Neural cell (in vitro differentiated cells): Measurements from ENCODE around the gene ZNF554. TPM values are rescaled to one million over a fixed set of nuclear protein-coding genes. Genes with fewer than 3 reads are reported as not detected.

Experiments used
- H2AFZ ChIP-seq: fragments of 200-600, 300-800 bp; sonication (generic), shearing (Covaris generic); 2 replicates; pipeline ENCODE4 v1.6.0; 2014; ENCODE audit warnings: low read depth, mild to moderate bottlenecking, antibody characterized with exemption, low read length, moderate library complexity
- H3F3A ChIP-seq: fragments of 200-600 bp; shearing (Covaris generic); 2 replicates; pipeline ENCODE4 v1.6.1; 2016; ENCODE audit warnings: mild to moderate bottlenecking, moderate library complexity, mixed read lengths, antibody characterized with exemption, low read length; ENCODE audit not compliant: insufficient read depth, poor library complexity, severe bottlenecking
- H3K27ac ChIP-seq: fragments of 200-600, 300-800 bp; sonication (generic), shearing (Covaris generic); 2 replicates; pipeline ENCODE4 v1.5.1; 2014; ENCODE audit warnings: mild to moderate bottlenecking, low read length, moderate library complexity
- H3K27me3 ChIP-seq: fragments of 300-800, 200-600 bp; sonication (generic), shearing (Covaris generic); 2 replicates; pipeline ENCODE4 v1.6.0; 2014; ENCODE audit warnings: mild to moderate bottlenecking, low read depth, low read length, moderate library complexity; ENCODE audit not compliant: insufficient read depth
- H3K36me3 ChIP-seq: fragments of 300-800, 200-600 bp; sonication (generic), shearing (Covaris generic); 2 replicates; pipeline ENCODE4 v1.5.1; 2014; ENCODE audit warnings: mild to moderate bottlenecking, antibody characterized with exemption, low read length, moderate library complexity; ENCODE audit not compliant: insufficient read depth
- H3K4me2 ChIP-seq: fragments of 300-800, 200-600 bp; sonication (generic), shearing (Covaris generic); 2 replicates; pipeline ENCODE4 v1.6.0; 2014; ENCODE audit warnings: mild to moderate bottlenecking, low read length
- H3K4me3 ChIP-seq: fragments of 300-800, 200-600 bp; sonication (generic), shearing (Covaris generic); 2 replicates; pipeline ENCODE4 v1.5.1; 2014; ENCODE audit warnings: mild to moderate bottlenecking, low read length, moderate library complexity
- H3K79me2 ChIP-seq: fragments of 200-600 bp; shearing (Covaris generic); replicated peaks from 2 replicates; pipeline ENCODE4 v1.6.0; 2014; ENCODE audit warnings: mild to moderate bottlenecking, low read length, moderate library complexity; ENCODE audit not compliant: insufficient read depth
- H3K9ac ChIP-seq: fragments of 300-800, 200-600 bp; sonication (generic), shearing (Covaris generic); 2 replicates; pipeline ENCODE4 v1.6.1; 2016; ENCODE audit warnings: mild to moderate bottlenecking, low read length, mixed read lengths
- H3K9me2 ChIP-seq: fragments of 200-600 bp; shearing (Covaris generic); 2 replicates; pipeline ENCODE4 v1.6.1; 2016; ENCODE audit warnings: mild to moderate bottlenecking, low read length, mixed read lengths; ENCODE audit not compliant: insufficient read depth
- H3K9me3 ChIP-seq: fragments of 200-600, 300-800 bp; sonication (generic), shearing (Covaris generic); 2 replicates; pipeline ENCODE4 v1.6.1; 2016; ENCODE audit warnings: mild to moderate bottlenecking, mixed run types, low read length, moderate library complexity, mixed read lengths
- H4K20me1 ChIP-seq: fragments of 200-600 bp; shearing (Covaris generic); 2 replicates; pipeline ENCODE4 v1.6.1; 2016; ENCODE audit warnings: mild to moderate bottlenecking, mixed run types; ENCODE audit not compliant: insufficient read depth
- EP300 ChIP-seq: fragments of 450-650 bp; conservative IDR thresholded peaks from 2 replicates; pipeline ENCODE4 v1.6.1; 2014; ENCODE audit warnings: antibody characterized with exemption, mild to moderate bottlenecking, moderate library complexity; ENCODE audit not compliant: poor library complexity, severe bottlenecking
- EZH2 ChIP-seq: fragments of 200-600, 300-800 bp; shearing (Covaris generic), sonication (generic); IDR thresholded peaks from 2 replicates; pipeline ENCODE4 v1.6.1; 2014; ENCODE audit warnings: antibody characterized with exemption, low read length, borderline replicate concordance, mild to moderate bottlenecking; ENCODE audit not compliant: insufficient read depth, poor library complexity, severe bottlenecking
- MXI1 ChIP-seq: fragments of 450-650 bp; conservative IDR thresholded peaks from 2 replicates; pipeline ENCODE4 v1.6.1; 2014; ENCODE audit warnings: antibody characterized with exemption, mild to moderate bottlenecking; ENCODE audit not compliant: poor library complexity, severe bottlenecking
- POLR2AphosphoS5 ChIP-seq: IDR thresholded peaks from 2 replicates; pipeline ENCODE4 v1.6.1; 2012
- RAD21 ChIP-seq: fragments of 450-650 bp; conservative IDR thresholded peaks from 2 replicates; pipeline ENCODE4 v1.6.1; 2014; ENCODE audit warnings: antibody characterized with exemption, mild to moderate bottlenecking, moderate library complexity
- REST ChIP-seq: IDR thresholded peaks from 2 replicates; pipeline ENCODE4 v1.6.1; 2012; ENCODE audit warnings: borderline replicate concordance
- SMC3 ChIP-seq: fragments of 450-650 bp; conservative IDR thresholded peaks from 2 replicates; pipeline ENCODE4 v1.6.1; 2014; ENCODE audit warnings: antibody characterized with exemption, mild to moderate bottlenecking, moderate library complexity; ENCODE audit not compliant: poor library complexity
- TAF1 ChIP-seq: IDR thresholded peaks from 2 replicates; pipeline ENCODE4 v1.6.1; 2012; ENCODE audit warnings: low read depth
- polyA plus RNA-seq: library from polyadenylated mRNA; depleted of rRNA; stranded (reverse); fragments of >200 nt; gene quantifications from 2 replicates; pipeline ENCODE4 v1.2.3, GENCODE V29; 2014

The ZNF554 gene
- polyA plus RNA-seq, 1 donor from 2014 or later = 22.5 TPM

GRCh38 chr19:2877398-2878331 is 58.0 kb downstream of the ZNF554 start:
- H3K9me3 ChIP-seq = peaks cover 10% of the 10 kb centered on the region

GRCh38 chr19:2883686-2884439 is 64.2 kb downstream of the ZNF554 start:
- Histone ChIP-seq H3K9me3 (peaks cover 2% of the 10 kb centered on the region), H3K27ac (no peak overlapping the region), H3K9me2 (no peaks in the 10 kb centered on the region), H3K9ac (no peak overlapping the region), H3K27me3 (no peaks in the 10 kb centered on the region), H2AFZ (no peak overlapping the region), H3K4me2 (no peak overlapping the region), H3K79me2 (no peaks in the 10 kb centered on the region), H4K20me1 (no peaks in the 10 kb centered on the region), H3K4me3 (no peak overlapping the region), H3F3A (no peaks in the 10 kb centered on the region), H3K36me3 (no peaks in the 10 kb centered on the region)
- TF ChIP-seq EZH2 (no peak), POLR2AphosphoS5 (no peak), SMC3 (no peak), MXI1 (no peak), RAD21 (no peak), EP300 (no peak), REST (no peak)

More at GRCh38 chr19:2877398-2878331, 58.0 kb downstream of the ZNF554 start:
- Histone ChIP-seq H3K4me2 (no peak overlapping the region), H3K36me3 (no peaks in the 10 kb centered on the region), H3K9ac (no peak overlapping the region), H4K20me1 (no peaks in the 10 kb centered on the region), H2AFZ (no peak overlapping the region), H3K79me2 (no peaks in the 10 kb centered on the region), H3F3A (no peaks in the 10 kb centered on the region), H3K27me3 (no peaks in the 10 kb centered on the region), H3K27ac (no peak overlapping the region), H3K9me2 (no peaks in the 10 kb centered on the region), H3K4me3 (no peak overlapping the region)
- no peak for TF ChIP-seq POLR2AphosphoS5
- no peak for TF ChIP-seq SMC3
- no peak for TF ChIP-seq EP300
- no peak for TF ChIP-seq TAF1
- no peak for TF ChIP-seq RAD21
- TF ChIP-seq MXI1 = no peak
